Neural progenitor cell (in vitro differentiated cells): Measurements from ENCODE around the gene IDI2.

Experiments
- CTCF ChIP-seq: fragments of 200-600 bp; sonication (generic); IDR thresholded peaks from 2 replicates; pipeline ENCODE4 v1.5.1; 2017; ENCODE audit warnings: antibody characterized with exemption, mild to moderate bottlenecking
- EZH2 ChIP-seq: fragments of 200-600 bp; sonication (generic); IDR thresholded peaks from 2 replicates; pipeline ENCODE4 v1.6.1; 2017; ENCODE audit warnings: antibody characterized with exemption, mild to moderate bottlenecking, moderate library complexity
- EZH2phosphoT487 ChIP-seq: fragments of 200-600 bp; sonication (generic); IDR thresholded peaks from 2 replicates; pipeline ENCODE4 v1.6.1; 2017; ENCODE audit warnings: antibody characterized with exemption

GRCh38 chr10:1064964-1065247 is 39.2 kb upstream of the IDI2 start:
- no peak for TF ChIP-seq CTCF
- TF ChIP-seq EZH2 = no peak
- TF ChIP-seq EZH2phosphoT487 = no peak
